Measurements from ENCODE around the gene SYTL1.
"Not testable (repeated sequence)": the region's sequence is repeated elsewhere in the genome, so short reads cannot be mapped to it uniquely, and the experiment has no call there.

The SYTL1 gene

GRCh38 chr1:27384797-27385196, 43.0 kb downstream of the SYTL1 start:
- not testable (repeated sequence) for DNase-seq (ENCODE audit: low spot score)

- DNase-seq (ENCODE audit: low spot score) = no peak
These were observed 46.6 kb downstream of the SYTL1 start for GRCh38 chr1:27388337-27389005.

GRCh38 chr1:27391511-27392095, 49.8 kb downstream of the SYTL1 start:
- DNase-seq (ENCODE audit: low spot score) = no peak

GRCh38 chr1:27392096-27392777, 50.4 kb downstream of the SYTL1 start, which contains the start of gene GPR3:
Gene GPR3, plus strand, starts transcription at chr1:27392622. Its CDS starts 1,177 bp downstream, at chr1:27393799.
- DNase-seq (ENCODE audit: low spot score) = peak; percentile 93

- DNase-seq (ENCODE audit: low spot score) = no peak
These were observed 51.2 kb downstream of the SYTL1 start for GRCh38 chr1:27392778-27393635.

GRCh38 chr1:27393641-27394281, 51.9 kb downstream of the SYTL1 start:
- no peak for DNase-seq (ENCODE audit: low spot score)

GRCh38 chr1:27394282-27394658, 52.4 kb downstream of the SYTL1 start:
- DNase-seq (ENCODE audit: low spot score) = no peak

- DNase-seq (ENCODE audit: low spot score) = peak; percentile 53
These were observed 53.1 kb downstream of the SYTL1 start for GRCh38 chr1:27394925-27395324.

GRCh38 chr1:27395441-27396195, 53.8 kb downstream of the SYTL1 start:
- peak; percentile 84 for DNase-seq (ENCODE audit: low spot score)

- DNase-seq (ENCODE audit: low spot score) = no peak
These were observed 55.3 kb downstream of the SYTL1 start for GRCh38 chr1:27397110-27397509.

- no peak for DNase-seq (ENCODE audit: low spot score)
These were observed 55.9 kb downstream of the SYTL1 start for GRCh38 chr1:27397749-27398148.

- no peak for DNase-seq (ENCODE audit: low spot score)
These were observed 56.8 kb downstream of the SYTL1 start for GRCh38 chr1:27398405-27399149.

- DNase-seq (ENCODE audit: low spot score) = no peak
These were observed 57.6 kb downstream of the SYTL1 start for GRCh38 chr1:27399251-27400025.

- DNase-seq (ENCODE audit: low spot score) = no peak
These were observed 58.5 kb downstream of the SYTL1 start for GRCh38 chr1:27400082-27400962.

GRCh38 chr1:27400963-27401341, 59.1 kb downstream of the SYTL1 start:
- DNase-seq (ENCODE audit: low spot score) = no peak

GRCh38 chr1:27402349-27402754, 60.5 kb downstream of the SYTL1 start:
- no peak for DNase-seq (ENCODE audit: low spot score)

GRCh38 chr1:27403065-27403726, 61.4 kb downstream of the SYTL1 start:
- DNase-seq (ENCODE audit: low spot score) = no peak

All from RKO (cell line).